GM18867 (cell line): Measurements from ENCODE around the gene CCDC82.

Experiments
- ATAC-seq: cut with Tn5 transposase; IDR thresholded peaks from one replicate; pipeline ENCODE4 v1.9.1; 2021; ENCODE audit warnings: mild to moderate bottlenecking, moderate library complexity; ENCODE audit not compliant: unreplicated experiment

Gene CCDC82

GRCh38 chr11:96309016-96309642 is 80.6 kb downstream of the CCDC82 start:
- ATAC-seq, result no peak

GRCh38 chr11:96307776-96308140 is 82.0 kb downstream of the CCDC82 start:
- no peak for ATAC-seq

GRCh38 chr11:96306933-96307775 is 82.6 kb downstream of the CCDC82 start:
- ATAC-seq, result no peak

- ATAC-seq, result no peak
Observed at GRCh38 chr11:96306600-96306932, 83.1 kb downstream of the CCDC82 start.

- no peak for ATAC-seq
Observed at GRCh38 chr11:96306071-96306470, 83.6 kb downstream of the CCDC82 start.

- no peak for ATAC-seq
Observed at GRCh38 chr11:96303980-96304379, 85.7 kb downstream of the CCDC82 start.

- ATAC-seq, result no peak
Observed at GRCh38 chr11:96303064-96303463, 86.6 kb downstream of the CCDC82 start.
